ENCODE measurements around the gene OSBPL5.

The OSBPL5 gene

GRCh38 chr11:3135481-3136440 lies 29.3 kb downstream of the OSBPL5 start:
- in situ Hi-C loops (cut with MboI; ENCODE audit: low sequenced_read_pairs), result no loop called here

- in situ Hi-C loops (cut with MboI; ENCODE audit: low sequenced_read_pairs), result no loop called here
Measured at GRCh38 chr11:3134651-3135480, 30.2 kb downstream of the OSBPL5 start.

- in situ Hi-C loops (cut with MboI; ENCODE audit: low sequenced_read_pairs), result no loop called here
Measured at GRCh38 chr11:3134218-3134621, 30.9 kb downstream of the OSBPL5 start.

- in situ Hi-C loops (cut with MboI; ENCODE audit: low sequenced_read_pairs), result no loop called here
Measured at GRCh38 chr11:3133261-3134217, 31.6 kb downstream of the OSBPL5 start.

GRCh38 chr11:3132831-3133260 lies 32.3 kb downstream of the OSBPL5 start:
- in situ Hi-C loops (cut with MboI; ENCODE audit: low sequenced_read_pairs), result no loop called here

GRCh38 chr11:3132271-3132781 lies 32.8 kb downstream of the OSBPL5 start:
- in situ Hi-C loops (cut with MboI; ENCODE audit: low sequenced_read_pairs), result no loop called here

- in situ Hi-C loops (cut with MboI; ENCODE audit: low sequenced_read_pairs), result no loop called here
Measured at GRCh38 chr11:3131330-3131941, 33.7 kb downstream of the OSBPL5 start.

GRCh38 chr11:3130269-3131071 lies 34.6 kb downstream of the OSBPL5 start:
- in situ Hi-C loops (cut with MboI; ENCODE audit: low sequenced_read_pairs), result no loop called here

GRCh38 chr11:3129591-3130268 lies 35.4 kb downstream of the OSBPL5 start:
- in situ Hi-C loops (cut with MboI; ENCODE audit: low sequenced_read_pairs), result no loop called here

- in situ Hi-C loops (cut with MboI; ENCODE audit: low sequenced_read_pairs), result no loop called here
Measured at GRCh38 chr11:3129181-3129590, 35.9 kb downstream of the OSBPL5 start.

- in situ Hi-C loops (cut with MboI; ENCODE audit: low sequenced_read_pairs), result no loop called here
Measured at GRCh38 chr11:3128356-3129180, 36.5 kb downstream of the OSBPL5 start.

- in situ Hi-C loops (cut with MboI; ENCODE audit: low sequenced_read_pairs), result no loop called here
Measured at GRCh38 chr11:3127706-3128355, 37.3 kb downstream of the OSBPL5 start.

- in situ Hi-C loops (cut with MboI; ENCODE audit: low sequenced_read_pairs), result no loop called here
Measured at GRCh38 chr11:3126901-3127691, 38.0 kb downstream of the OSBPL5 start.

GRCh38 chr11:3126207-3126865 lies 38.8 kb downstream of the OSBPL5 start:
- in situ Hi-C loops (cut with MboI; ENCODE audit: low sequenced_read_pairs), result no loop called here

GRCh38 chr11:3124821-3125220 lies 40.3 kb downstream of the OSBPL5 start:
- in situ Hi-C loops (cut with MboI; ENCODE audit: low sequenced_read_pairs), result no loop called here

All from HL-60/S4 (cell line).